ENCODE data around the gene CYS1.
A peak's percentile ranks its signal among the peaks of the same experiment; 100 is the strongest.
"Not testable (repeated sequence)": the region's sequence is repeated elsewhere in the genome, so short reads cannot be mapped to it uniquely, and the experiment has no call there.

CYS1 gene

DNA sequence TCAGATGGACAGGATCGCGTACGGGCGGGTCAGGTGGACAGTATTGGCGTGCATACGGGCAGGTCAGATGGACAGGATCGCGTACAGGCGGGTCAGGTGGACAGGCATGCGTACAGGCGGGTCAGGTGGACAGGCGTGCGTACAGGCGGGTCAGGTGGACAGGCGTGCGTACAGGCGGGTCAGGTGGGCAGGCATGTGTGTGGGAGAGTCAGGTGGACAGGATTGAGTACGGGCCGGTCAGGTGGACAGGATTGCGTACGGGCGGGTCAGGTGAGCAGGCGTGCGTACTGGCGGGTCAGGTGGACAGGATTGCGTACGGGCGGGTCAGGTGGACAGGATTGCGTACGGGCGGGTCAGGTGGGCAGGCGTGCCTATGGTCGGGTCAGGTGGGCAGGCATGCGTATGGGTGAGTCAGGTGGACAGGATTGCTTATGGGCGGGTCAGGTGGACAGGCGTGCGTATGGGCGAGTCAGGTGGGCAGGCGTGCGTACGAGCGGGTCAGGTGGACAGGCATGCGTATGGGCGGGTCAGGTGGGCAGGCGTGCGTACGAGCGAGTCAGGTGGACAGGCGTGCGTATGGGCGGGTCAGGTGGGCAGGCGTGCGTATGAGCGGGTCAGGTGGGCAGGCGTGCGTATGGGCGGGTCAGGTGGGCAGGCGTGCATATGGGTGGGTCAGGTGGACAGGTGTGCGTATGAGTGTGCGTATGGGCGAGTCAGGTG is 68.4 kb downstream of the CYS1 start:
- not testable (repeated sequence) for DNase-seq

DNA sequence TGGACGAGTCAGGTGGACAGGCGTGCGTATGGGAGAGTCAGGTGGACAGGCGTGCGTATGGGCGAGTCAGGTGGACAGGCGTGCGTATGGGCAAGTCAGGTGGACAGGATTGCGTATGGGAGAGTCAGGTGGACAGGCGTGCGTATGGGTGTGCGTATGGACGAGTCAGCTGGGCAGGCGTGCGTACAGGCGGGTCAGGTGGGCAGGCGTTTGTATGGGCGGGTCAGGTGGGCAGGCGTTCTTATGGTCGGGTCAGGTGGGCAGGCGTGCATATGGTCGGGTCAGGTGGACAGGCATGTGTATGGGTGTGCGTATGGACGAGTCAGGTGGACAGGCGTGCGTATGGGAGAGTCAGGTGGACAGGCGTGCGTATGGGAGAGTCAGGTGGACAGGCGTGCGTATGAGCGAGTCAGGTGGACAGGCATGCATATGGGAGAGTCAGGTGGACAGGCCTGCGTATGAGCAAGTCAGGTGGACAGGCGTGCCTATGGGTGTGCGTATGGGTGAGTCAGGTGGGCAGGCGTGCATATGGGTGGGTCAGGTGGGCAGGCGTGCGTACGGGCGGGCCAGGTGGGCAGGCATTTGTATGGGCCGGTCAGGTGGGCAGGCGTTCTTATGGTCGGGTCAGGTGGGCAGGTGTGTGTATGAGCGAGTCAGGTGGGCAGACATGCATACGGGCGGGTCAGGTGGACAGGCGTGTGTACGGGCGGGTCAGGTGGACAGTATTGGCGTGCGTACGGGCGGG is 69.2 kb downstream of the CYS1 start:
- not testable (repeated sequence) for DNase-seq

DNA sequence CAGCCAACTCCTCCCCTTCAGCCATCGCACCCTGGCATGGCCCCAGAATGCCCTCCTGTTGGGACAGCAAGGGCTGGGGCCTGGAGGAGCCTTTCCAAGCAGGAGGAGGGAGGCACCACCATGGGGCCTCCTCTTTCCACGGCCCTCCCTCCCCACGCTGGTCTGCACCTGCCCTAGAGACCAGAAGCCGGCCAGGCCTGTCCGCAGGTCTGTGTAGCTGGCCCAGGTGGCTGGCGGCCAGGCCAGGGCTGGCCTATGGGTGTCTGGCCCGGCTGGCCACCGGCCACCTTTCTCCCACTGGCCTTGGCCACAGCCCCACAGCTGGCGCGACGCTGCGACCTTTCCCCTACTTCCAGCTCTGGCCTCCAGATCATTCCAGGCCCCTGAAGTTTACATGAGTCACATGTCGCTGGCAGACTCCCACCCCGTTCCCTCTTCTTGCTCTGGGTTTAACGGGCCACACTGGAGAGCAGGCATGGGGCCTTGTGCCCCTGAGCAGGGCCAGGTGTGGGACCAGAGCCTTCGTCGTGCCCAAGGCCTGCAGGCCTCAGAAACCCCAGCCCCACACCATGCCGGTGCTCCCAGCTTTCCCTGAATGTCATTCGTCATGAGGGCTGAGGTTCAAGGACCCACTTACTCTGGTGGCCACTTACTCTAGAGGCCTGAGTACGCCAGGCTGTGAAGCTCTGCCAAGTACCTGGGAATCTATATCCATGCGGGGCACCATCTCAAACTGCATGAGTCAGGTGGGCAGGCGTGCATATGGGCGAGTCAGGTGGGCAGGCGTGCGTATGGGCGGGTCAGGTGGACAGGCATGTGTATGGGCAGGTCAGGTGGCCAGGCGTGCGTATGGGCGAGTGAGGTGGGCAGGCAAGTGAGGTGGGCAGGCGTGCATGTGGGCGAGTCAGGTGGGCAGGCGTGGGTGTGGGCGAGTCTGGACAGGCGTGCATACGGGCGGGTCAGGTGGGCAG is 70.1 kb downstream of the CYS1 start:
- DNase-seq, result peak; percentile 72

DNA sequence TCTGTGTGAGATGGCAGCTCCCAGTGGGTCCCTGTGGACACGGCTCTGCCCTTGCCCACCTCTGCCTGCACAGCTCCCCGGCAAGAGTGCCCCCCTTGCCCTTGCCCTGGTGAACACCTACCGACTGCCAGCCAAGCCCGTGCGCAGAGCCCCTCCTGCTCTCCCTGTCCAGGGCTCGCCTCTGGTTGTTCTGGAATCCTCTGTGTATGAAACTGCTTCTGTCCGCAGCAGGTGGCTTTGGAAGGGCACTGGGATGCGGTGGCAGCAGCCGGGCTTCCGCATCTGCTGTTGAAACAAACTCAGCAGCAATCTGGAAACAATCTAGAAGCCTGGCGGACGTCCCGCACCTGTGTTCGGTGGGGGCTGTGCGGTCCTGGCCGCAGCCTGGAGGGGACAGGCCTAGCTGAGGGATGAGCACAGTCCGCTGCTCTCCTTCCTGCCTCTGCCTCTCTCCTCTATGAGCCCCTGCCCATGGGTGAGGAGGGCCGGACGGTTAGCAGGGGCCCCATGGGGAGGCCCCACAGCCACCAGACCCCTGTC is 70.9 kb downstream of the CYS1 start:
- DNase-seq, result no peak

DNA sequence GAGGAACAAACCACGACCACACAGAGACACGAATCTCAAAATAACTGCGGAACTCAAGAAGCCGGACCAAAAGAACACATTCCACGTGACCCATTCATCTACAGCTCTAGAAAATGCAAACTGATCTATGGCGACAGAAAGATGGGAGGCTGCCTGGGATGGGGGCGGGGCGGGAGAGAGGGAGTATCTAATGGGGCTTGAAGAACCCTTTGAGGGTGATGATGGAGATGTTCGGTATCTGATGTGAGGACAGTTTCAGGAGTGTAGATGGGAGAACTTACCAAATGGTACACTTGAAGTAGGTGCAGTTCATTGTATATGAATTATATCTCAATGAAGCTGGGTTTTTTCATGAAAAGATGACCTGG is 71.4 kb downstream of the CYS1 start:
- DNase-seq, result no peak

DNA sequence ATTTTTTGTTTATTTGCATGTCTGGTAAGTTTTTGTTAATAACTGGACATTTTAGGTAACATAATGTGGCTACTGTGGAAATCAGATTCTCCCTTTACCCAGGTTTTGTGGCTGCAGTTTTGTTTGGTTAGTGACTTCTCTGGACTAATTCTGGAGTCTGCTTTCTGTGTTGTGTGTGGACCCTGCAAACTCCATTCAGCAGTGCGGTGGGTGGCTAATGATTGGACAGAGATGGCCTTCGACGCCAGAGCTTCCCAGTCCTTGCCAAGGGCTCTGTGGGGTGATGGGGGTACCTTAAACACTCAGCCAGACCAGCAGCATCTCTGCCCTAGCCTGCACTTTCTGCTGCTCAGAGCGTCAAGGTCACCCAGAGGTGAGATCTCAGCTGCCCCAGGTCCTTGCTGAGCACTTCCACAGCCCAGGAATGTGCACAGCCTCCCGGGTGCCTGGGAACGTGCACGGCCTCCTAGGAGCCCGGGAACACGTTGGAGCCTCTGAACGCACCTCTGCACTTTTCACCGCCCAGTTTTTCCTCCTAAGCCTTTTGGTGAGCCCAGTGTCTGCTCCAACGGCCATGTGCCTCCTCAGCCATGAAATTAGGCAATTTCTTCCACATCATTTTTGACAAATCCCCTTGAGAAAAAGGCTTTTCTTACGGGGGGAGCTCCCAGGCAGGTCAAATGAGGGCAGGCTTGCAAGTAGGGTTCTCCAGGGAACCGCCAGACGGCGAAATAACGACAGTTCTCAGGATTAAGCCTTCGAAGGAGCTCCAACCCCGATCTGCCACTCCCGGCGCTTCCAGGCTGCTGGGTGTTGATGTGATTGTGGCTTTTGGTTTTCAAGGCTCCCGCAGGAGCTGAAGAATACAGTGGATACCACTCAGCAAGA is 72.0 kb downstream of the CYS1 start:
- DNase-seq, result peak; percentile 54

DNA sequence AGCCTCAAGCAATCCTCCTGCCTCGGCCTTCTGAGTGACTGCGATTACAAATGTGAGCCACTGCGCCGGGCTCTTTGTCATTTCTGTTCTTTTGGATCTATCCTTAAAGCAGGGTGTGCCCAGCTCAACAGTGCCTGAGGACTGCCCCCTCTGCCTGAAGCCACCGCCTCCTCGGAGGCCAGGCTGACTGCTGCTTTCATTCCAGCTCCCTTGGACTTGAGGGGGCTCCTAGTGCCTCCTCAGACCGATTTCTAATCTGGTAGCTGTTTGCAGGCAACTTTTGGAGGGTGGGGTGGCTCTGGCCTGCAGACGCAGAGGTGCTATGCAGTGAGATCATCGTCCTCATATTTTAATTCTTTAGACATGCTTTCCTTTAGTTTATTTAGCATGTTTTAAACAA is 72.8 kb downstream of the CYS1 start:
- DNase-seq, result no peak

Data from femur (tissue), 1 donor.